Liver (tissue), 9 donors: Measurements from ENCODE around the gene HNF4A. TPM values are rescaled to one million over a fixed set of nuclear protein-coding genes. Genes with fewer than 3 reads are reported as not detected.

Source experiments
- DNase-seq: peaks from one replicate; pipeline ENCODE4 v3.0.0-alpha.2; 2017; ENCODE audit warnings: low spot score
- H3K27ac ChIP-seq, 2 donors: one replicate each; pipeline ENCODE4 v1.7.0; 2013; ENCODE audit warnings: inconsistent platforms in 2 of 2, low read length in 2 of 2, control low read depth in 1 of 2, low read depth in 1 of 2, mild to moderate bottlenecking in 1 of 2
- H3K27me3 ChIP-seq, 4 donors: one replicate each; pipeline versions ENCODE4 v1.6.1 to v1.7.0; 2013; ENCODE audit warnings: low read length in 3 of 4, inconsistent platforms in 1 of 4, mild to moderate bottlenecking in 1 of 4, moderate library complexity in 1 of 4; ENCODE audit not compliant: control insufficient read depth in 4 of 4, insufficient read depth in 4 of 4
- H3K36me3 ChIP-seq, 4 donors: one replicate each; pipeline versions ENCODE4 v1.6.1 to v1.7.0; 2013; ENCODE audit warnings: low read length in 3 of 4, mild to moderate bottlenecking in 3 of 4, low read depth in 1 of 4, moderate library complexity in 1 of 4; ENCODE audit not compliant: control insufficient read depth in 4 of 4, insufficient read depth in 3 of 4
- H3K4me1 ChIP-seq, 4 donors: one replicate each; pipeline versions ENCODE4 v1.6.1 to v1.7.0; 2013; ENCODE audit warnings: low read length in 3 of 4, mild to moderate bottlenecking in 3 of 4, moderate library complexity in 1 of 4; ENCODE audit not compliant: control insufficient read depth in 4 of 4, insufficient read depth in 4 of 4
- H3K4me3 ChIP-seq, 3 donors: one replicate each; pipeline versions ENCODE4 v1.6.1 to v1.7.0; 2013; ENCODE audit warnings: low read length in 3 of 3, control low read depth in 1 of 3, low read depth in 1 of 3, mild to moderate bottlenecking in 1 of 3
- H3K9ac ChIP-seq, 2 donors: one replicate each; pipeline ENCODE4 v1.7.0; 2013; ENCODE audit warnings: low read length in 2 of 2, mild to moderate bottlenecking in 2 of 2, moderate library complexity in 2 of 2, control low read depth in 1 of 2, low read depth in 1 of 2
- H3K9me3 ChIP-seq, 4 donors: one replicate each; pipeline versions ENCODE4 v1.6.1 to v1.7.0; 2013; ENCODE audit warnings: low read length in 3 of 4; ENCODE audit not compliant: control insufficient read depth in 4 of 4
- EGR1 ChIP-seq, 2 donors: IDR thresholded peaks; 2 replicates each; pipeline ENCODE4 v1.6.1; 2016 to 2018; ENCODE audit warnings: antibody characterized with exemption in 2 of 2, low read depth in 2 of 2
- FOXA1 ChIP-seq: IDR thresholded peaks from 2 replicates; pipeline ENCODE4 v1.6.1; 2016; ENCODE audit warnings: antibody characterized with exemption
- FOXA2 ChIP-seq: IDR thresholded peaks from 2 replicates; pipeline ENCODE4 v1.6.1; 2016; ENCODE audit warnings: antibody characterized with exemption
- GABPA ChIP-seq, 2 donors: IDR thresholded peaks in 1 of 2; conservative IDR thresholded peaks in 1 of 2; 2 replicates each; pipeline ENCODE4 v1.6.1; 2016; ENCODE audit warnings: antibody characterized with exemption in 2 of 2, mild to moderate bottlenecking in 1 of 2, moderate library complexity in 1 of 2
- HNF4A ChIP-seq, 2 donors: conservative IDR thresholded peaks; 2 replicates each; pipeline ENCODE4 v1.6.1; 2016; ENCODE audit warnings: antibody characterized with exemption in 2 of 2, mild to moderate bottlenecking in 2 of 2
- HNF4G ChIP-seq: IDR thresholded peaks from 2 replicates; pipeline ENCODE4 v1.6.1; 2016; ENCODE audit warnings: antibody characterized with exemption
- JUND ChIP-seq, 2 donors: IDR thresholded peaks; 2 replicates each; pipeline ENCODE4 v1.6.1; 2016; ENCODE audit warnings: antibody characterized with exemption in 2 of 2
- NR2F2 ChIP-seq: IDR thresholded peaks from 2 replicates; pipeline ENCODE4 v1.6.1; 2016; ENCODE audit warnings: antibody characterized with exemption
- RAD21 ChIP-seq, 2 donors: IDR thresholded peaks; 2 replicates each; pipeline ENCODE4 v1.6.1; 2016; ENCODE audit warnings: antibody characterized with exemption in 2 of 2, mild to moderate bottlenecking in 2 of 2
- RXRA ChIP-seq, 2 donors: IDR thresholded peaks; 2 replicates each; pipeline ENCODE4 v1.6.1; 2017 to 2018; ENCODE audit warnings: antibody characterized with exemption in 2 of 2, mild to moderate bottlenecking in 1 of 2
- SP1 ChIP-seq: IDR thresholded peaks from 2 replicates; pipeline ENCODE4 v1.6.1; 2018; ENCODE audit warnings: antibody characterized with exemption, mild to moderate bottlenecking
- TAF1 ChIP-seq: conservative IDR thresholded peaks from 2 replicates; pipeline ENCODE4 v1.6.1; 2016; ENCODE audit warnings: antibody characterized with exemption, mild to moderate bottlenecking
- YY1 ChIP-seq: IDR thresholded peaks from 2 replicates; pipeline ENCODE4 v1.6.1; 2016; ENCODE audit warnings: antibody characterized with exemption, mild to moderate bottlenecking
- whole genome bisulfite sequencing: extraction: QIAGEN DNeasy Blood & Tissue Kit; methylation state at CpG from one replicate; pipeline ENCODE4 v1.1.7; 2013; 5-methylcytosine and 5-hydroxymethylcytosine counted together
- polyA plus RNA-seq, 2 donors: library from polyadenylated mRNA; stranded (reverse) in 1 of 2; unstranded in 1 of 2; fragments of 200-250 nt in 1 of 2; fragments of >200 nt in 1 of 2; fragmentation: Nextera tagmentation in 1 of 2; extraction: Ambion mirVana in 1 of 2; gene quantifications; one replicate each; pipeline versions ENCODE4 v1.2.1 to v1.2.3, GENCODE V29; 2013 to 2015
- total RNA-seq, 2 donors: library from RNA; depleted of rRNA; stranded (reverse); fragments of >200 nt; gene quantifications; one replicate each; pipeline ENCODE4 v1.2.3, GENCODE V29; 2014
- TF ChIP-seq, protein P1 (sequence below): IDR thresholded peaks from 2 replicates; pipeline ENCODE4 v1.6.1; 2016; ENCODE audit warnings: antibody characterized with exemption
- TF ChIP-seq, protein P2 (sequence below): IDR thresholded peaks from 2 replicates; pipeline ENCODE4 v1.6.1; 2016; ENCODE audit warnings: antibody characterized with exemption
- TF ChIP-seq, protein P3 (sequence below): IDR thresholded peaks from 2 replicates; pipeline ENCODE4 v1.6.1; 2016; ENCODE audit warnings: antibody characterized with exemption, mild to moderate bottlenecking
- TF ChIP-seq, protein P4 (sequence below): IDR thresholded peaks from 2 replicates; pipeline ENCODE4 v1.6.1; 2016; ENCODE audit warnings: antibody characterized with exemption
- TF ChIP-seq, protein P5 (sequence below): fragments of 150-350 bp; IDR thresholded peaks from 2 replicates; pipeline ENCODE4 v1.5.1; 2017; ENCODE audit warnings: improper control_type of control experiment, low read depth, low read length; ENCODE audit not compliant: missing input control
- donor health status: healthy.
- donor health status: healthy.
- donor health status: healthy.
- donor health status: healthy.
- donor health status: healthy.

The HNF4A gene
- total and polyA plus RNA-seq, 4 donors, result 51.7 to 171 (median 86.0) TPM

DNA sequence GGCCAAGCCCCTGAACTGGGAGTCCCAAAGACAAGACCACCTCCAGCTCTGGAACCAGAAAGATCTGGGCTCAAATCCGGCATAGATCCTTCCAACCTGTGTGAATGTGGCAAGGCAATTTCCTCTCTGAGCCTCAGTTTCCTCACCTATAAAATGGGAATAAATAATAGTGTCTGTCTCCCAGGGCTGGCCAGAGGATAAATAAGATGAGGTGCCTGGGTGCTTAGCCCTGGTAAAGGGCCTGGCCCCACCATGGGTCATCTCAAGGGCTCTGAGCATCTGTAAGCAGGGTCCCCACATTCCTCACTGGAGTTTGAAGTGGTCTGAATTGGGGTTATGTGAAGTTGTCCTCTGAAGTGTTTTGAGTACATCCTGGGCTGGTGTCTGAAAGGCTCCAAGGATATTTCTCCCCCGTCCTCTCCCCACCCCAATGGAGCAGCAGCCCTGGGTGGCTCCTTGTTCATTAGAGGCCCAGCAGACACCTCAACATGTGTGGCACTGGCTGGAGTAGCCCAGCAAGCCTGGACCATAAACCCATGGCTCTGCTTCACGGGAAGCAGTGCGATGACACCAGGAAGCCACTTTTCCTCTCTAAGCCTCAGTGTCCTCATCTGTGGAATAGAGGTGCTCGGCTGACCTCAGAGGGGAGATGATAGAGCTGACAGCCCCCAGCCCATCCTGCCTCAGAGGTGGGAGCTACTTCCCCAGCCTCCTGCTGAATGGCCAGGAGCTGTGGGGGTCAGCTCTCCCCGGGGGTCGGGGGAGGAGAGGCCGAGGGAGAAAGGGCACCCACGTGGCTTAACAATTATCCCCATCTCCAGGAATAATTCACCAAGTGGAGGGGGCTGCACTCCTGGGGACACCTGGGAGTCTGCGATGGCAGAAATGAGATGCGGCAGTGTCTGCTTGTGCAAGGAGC, 48.0 kb downstream of the HNF4A start (continued):
- TF ChIP-seq, protein P1, sequence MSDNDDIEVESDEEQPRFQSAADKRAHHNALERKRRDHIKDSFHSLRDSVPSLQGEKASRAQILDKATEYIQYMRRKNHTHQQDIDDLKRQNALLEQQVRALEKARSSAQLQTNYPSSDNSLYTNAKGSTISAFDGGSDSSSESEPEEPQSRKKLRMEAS, result no peak

DNA sequence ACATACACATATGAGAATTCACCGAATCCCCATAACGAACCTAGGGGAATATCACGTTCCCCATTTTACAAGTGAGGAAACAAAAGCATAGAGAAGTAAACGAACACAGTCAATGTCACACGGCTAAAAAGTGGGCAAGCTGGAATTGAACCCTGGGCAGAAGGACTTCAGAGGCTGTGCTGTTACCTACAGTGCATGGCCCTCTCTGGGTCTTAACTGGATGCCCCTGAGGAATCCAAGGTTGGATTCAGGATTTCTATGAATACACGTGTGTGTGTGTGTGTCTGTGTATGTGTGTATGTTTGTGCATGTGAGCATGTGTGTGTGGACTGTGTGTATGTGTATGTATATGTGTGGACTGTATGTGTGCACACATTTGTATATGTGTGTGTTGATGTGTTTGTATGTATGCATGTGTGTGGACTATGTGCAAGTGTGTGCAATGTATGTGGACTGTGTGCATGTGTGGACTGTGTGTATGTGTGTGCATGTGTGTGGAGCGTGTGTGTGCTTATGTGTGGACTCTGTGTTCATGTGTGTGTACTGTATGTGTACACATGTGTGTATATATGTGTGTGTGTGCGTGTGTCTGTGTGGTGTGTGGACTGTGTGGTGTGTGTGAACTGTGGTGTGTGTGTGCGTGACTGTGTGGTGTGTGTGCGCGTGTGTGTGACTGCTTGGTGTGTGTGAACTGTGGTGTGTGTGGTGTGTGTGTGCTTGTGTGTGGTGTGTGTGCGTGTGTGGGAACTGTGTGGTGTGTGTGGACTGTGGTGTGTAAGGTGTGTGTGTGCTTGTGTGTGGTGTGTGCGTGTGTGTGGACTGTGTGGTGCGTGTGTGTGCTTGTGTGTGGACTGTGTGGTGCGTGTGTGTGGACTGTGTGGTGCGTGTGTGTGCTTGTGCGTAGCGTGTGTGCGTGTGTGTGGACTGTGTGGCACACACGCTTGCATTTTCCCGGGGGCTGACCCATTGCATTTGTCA, 49.0 kb downstream of the HNF4A start:
- peak overlapping the region in 1 of 2 donors; percentile 96 for H3K9ac ChIP-seq
- H3K4me3 ChIP-seq, result peak overlapping the region; percentile 74 to 99 (median 94)
- peak overlapping the region; percentile 76 to 95 for H3K27ac ChIP-seq
- 61% methylated on average over 21 of the region's 21 CpGs for WGBS
- H3K4me1 ChIP-seq, result peaks cover 14 to 79% (median 60%) of the 10 kb centered on the region in 4 donors
- no peaks in the 10 kb centered on the region for H3K27me3 ChIP-seq
- no peak for TF ChIP-seq RAD21 (IDR thresholded peaks at IDR 0.05)
- H3K36me3 ChIP-seq, result peaks cover 5 to 16% (median 10%) of the 10 kb centered on the region in 4 donors
- no peaks in the 10 kb centered on the region for H3K9me3 ChIP-seq
- no peak for DNase-seq

DNA sequence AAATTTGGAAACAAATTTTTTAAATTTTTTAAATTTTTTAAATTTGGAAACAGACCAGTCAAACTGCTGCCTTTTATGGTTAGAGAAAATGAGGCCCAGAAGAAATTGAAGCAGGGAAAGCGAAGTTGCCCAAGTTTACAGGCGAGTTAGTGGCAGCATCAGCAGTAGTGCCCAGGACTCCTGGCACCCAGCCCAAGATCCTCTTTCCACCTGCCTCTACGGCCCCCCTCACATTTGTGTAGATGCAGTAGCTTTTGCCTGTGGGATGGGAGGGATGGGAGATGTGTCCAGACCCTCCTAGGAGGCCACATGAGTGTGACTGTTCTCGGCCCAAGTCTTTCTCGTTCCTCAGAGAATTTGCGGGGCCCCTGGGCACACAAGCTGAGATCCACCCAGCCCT, 49.8 kb downstream of the HNF4A start:
- WGBS, result 64% methylated on average over 6 of the region's 6 CpGs
- no peak overlapping the region for H3K4me3 ChIP-seq
- no peaks in the 10 kb centered on the region for H3K27me3 ChIP-seq
- no peak overlapping the region for H3K9ac ChIP-seq
- DNase-seq, result no peak
- H3K27ac ChIP-seq, result peak overlapping the region in 1 of 2 donors; percentile 91
- H3K9me3 ChIP-seq, result no peaks in the 10 kb centered on the region
- TF ChIP-seq, protein P2, sequence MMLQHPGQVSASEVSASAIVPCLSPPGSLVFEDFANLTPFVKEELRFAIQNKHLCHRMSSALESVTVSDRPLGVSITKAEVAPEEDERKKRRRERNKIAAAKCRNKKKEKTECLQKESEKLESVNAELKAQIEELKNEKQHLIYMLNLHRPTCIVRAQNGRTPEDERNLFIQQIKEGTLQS, result no peak
- TF ChIP-seq FOXA2 (no peak), RXRA (IDR thresholded peaks at IDR 0.05) (no peak), EGR1 (IDR thresholded peaks at IDR 0.05; ENCODE audit: low read depth in 2 of 2) (no peak), HNF4A (conservative IDR thresholded peaks at IDR 0.05) (no peak), JUND (IDR thresholded peaks at IDR 0.05) (no peak), GABPA (IDR thresholded peaks at IDR 0.05 in 1 of 2, conservative IDR thresholded peaks at IDR 0.05 in 1 of 2) (no peak), TAF1 (no peak), RAD21 (IDR thresholded peaks at IDR 0.05) (no peak), FOXA1 (no peak), SP1 (no peak), YY1 (no peak), HNF4G (no peak), NR2F2 (no peak)
- TF ChIP-seq, protein P3, sequence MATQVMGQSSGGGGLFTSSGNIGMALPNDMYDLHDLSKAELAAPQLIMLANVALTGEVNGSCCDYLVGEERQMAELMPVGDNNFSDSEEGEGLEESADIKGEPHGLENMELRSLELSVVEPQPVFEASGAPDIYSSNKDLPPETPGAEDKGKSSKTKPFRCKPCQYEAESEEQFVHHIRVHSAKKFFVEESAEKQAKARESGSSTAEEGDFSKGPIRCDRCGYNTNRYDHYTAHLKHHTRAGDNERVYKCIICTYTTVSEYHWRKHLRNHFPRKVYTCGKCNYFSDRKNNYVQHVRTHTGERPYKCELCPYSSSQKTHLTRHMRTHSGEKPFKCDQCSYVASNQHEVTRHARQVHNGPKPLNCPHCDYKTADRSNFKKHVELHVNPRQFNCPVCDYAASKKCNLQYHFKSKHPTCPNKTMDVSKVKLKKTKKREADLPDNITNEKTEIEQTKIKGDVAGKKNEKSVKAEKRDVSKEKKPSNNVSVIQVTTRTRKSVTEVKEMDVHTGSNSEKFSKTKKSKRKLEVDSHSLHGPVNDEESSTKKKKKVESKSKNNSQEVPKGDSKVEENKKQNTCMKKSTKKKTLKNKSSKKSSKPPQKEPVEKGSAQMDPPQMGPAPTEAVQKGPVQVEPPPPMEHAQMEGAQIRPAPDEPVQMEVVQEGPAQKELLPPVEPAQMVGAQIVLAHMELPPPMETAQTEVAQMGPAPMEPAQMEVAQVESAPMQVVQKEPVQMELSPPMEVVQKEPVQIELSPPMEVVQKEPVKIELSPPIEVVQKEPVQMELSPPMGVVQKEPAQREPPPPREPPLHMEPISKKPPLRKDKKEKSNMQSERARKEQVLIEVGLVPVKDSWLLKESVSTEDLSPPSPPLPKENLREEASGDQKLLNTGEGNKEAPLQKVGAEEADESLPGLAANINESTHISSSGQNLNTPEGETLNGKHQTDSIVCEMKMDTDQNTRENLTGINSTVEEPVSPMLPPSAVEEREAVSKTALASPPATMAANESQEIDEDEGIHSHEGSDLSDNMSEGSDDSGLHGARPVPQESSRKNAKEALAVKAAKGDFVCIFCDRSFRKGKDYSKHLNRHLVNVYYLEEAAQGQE, result no peak
- TF ChIP-seq, protein P4, sequence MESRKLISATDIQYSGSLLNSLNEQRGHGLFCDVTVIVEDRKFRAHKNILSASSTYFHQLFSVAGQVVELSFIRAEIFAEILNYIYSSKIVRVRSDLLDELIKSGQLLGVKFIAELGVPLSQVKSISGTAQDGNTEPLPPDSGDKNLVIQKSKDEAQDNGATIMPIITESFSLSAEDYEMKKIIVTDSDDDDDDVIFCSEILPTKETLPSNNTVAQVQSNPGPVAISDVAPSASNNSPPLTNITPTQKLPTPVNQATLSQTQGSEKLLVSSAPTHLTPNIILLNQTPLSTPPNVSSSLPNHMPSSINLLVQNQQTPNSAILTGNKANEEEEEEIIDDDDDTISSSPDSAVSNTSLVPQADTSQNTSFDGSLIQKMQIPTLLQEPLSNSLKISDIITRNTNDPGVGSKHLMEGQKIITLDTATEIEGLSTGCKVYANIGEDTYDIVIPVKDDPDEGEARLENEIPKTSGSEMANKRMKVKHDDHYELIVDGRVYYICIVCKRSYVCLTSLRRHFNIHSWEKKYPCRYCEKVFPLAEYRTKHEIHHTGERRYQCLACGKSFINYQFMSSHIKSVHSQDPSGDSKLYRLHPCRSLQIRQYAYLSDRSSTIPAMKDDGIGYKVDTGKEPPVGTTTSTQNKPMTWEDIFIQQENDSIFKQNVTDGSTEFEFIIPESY, result no peak
- TF ChIP-seq, protein P1, result no peak
- TF ChIP-seq, protein P5, sequence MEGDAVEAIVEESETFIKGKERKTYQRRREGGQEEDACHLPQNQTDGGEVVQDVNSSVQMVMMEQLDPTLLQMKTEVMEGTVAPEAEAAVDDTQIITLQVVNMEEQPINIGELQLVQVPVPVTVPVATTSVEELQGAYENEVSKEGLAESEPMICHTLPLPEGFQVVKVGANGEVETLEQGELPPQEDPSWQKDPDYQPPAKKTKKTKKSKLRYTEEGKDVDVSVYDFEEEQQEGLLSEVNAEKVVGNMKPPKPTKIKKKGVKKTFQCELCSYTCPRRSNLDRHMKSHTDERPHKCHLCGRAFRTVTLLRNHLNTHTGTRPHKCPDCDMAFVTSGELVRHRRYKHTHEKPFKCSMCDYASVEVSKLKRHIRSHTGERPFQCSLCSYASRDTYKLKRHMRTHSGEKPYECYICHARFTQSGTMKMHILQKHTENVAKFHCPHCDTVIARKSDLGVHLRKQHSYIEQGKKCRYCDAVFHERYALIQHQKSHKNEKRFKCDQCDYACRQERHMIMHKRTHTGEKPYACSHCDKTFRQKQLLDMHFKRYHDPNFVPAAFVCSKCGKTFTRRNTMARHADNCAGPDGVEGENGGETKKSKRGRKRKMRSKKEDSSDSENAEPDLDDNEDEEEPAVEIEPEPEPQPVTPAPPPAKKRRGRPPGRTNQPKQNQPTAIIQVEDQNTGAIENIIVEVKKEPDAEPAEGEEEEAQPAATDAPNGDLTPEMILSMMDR, result no peak
- peaks cover 10 to 75% (median 56%) of the 10 kb centered on the region in 4 donors for H3K4me1 ChIP-seq
- H3K36me3 ChIP-seq, result peaks cover 5 to 16% (median 10%) of the 10 kb centered on the region in 4 donors
